RWPE1 (cell line): Measurements from ENCODE around the gene PDE4D.

Source experiments
- CTCF ChIA-PET: fragments of 350-600 bp; sonication (Branson Sonifier 250); formaldehyde crosslinking; extraction: SDS; loops from one replicate; lab custom pipeline; 2021; lab: Yijun Ruan, JAX
- POLR2A ChIA-PET: fragments of 400-600 bp; formaldehyde crosslinking; extraction: SDS; loops from one replicate; lab custom pipeline; 2020; ENCODE audit warnings: antibody characterized with exemption; ENCODE audit not compliant: low non-redundant PET; lab: Yijun Ruan, JAX
- DNase-seq: peaks from one replicate; pipeline ENCODE4 v3.0.0; 2012; ENCODE audit warnings: low spot score
- H3K27ac ChIP-seq: fragments of 450-650 bp; 2 replicates; pipeline ENCODE4 v1.5.1; 2017
- TF ChIP-seq, protein P1 (sequence below): fragments of 450-650 bp; conservative IDR thresholded peaks from 2 replicates; pipeline ENCODE4 v1.5.1; 2017; ENCODE audit warnings: low read depth, mild to moderate bottlenecking

The PDE4D gene

DNA sequence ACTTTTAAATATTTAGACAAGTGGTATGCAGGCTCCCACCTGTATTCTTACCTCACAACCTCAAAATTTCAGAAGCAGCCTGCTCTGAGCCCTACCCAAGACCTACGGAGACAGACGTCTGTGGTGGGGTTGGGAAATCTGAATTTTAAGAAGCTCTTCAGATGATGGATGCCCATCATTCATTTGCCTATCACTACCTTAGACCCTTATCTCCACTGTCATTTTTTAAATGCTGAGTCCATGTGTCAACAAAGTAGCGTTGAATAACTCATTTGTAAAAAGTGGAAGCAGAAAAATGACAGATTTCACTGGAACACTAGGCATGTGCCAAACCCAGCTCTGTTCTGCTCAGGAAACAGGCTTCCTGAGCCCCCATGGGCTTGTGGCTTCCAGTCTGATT is 85.7 kb downstream of the PDE4D start:
- CTCF ChIA-PET: interaction anchor here (0.8 to 1.5 kb wide), 2 partner anchors 8 to 302 kb away, joined by 3 to 4 read pairs; no protein-coding TSS in a partner anchor
- H3K27ac ChIP-seq: no peak overlapping the region
- POLR2A ChIA-PET: no interaction called here
- no peak for DNase-seq
- TF ChIP-seq, protein P1, sequence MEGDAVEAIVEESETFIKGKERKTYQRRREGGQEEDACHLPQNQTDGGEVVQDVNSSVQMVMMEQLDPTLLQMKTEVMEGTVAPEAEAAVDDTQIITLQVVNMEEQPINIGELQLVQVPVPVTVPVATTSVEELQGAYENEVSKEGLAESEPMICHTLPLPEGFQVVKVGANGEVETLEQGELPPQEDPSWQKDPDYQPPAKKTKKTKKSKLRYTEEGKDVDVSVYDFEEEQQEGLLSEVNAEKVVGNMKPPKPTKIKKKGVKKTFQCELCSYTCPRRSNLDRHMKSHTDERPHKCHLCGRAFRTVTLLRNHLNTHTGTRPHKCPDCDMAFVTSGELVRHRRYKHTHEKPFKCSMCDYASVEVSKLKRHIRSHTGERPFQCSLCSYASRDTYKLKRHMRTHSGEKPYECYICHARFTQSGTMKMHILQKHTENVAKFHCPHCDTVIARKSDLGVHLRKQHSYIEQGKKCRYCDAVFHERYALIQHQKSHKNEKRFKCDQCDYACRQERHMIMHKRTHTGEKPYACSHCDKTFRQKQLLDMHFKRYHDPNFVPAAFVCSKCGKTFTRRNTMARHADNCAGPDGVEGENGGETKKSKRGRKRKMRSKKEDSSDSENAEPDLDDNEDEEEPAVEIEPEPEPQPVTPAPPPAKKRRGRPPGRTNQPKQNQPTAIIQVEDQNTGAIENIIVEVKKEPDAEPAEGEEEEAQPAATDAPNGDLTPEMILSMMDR: no peak

- DNase-seq: no peak
- H3K27ac ChIP-seq: no peak overlapping the region
- TF ChIP-seq, protein P1: peak; percentile 29; the same call in 1 of the 2 replicates
- ChIA-PET POLR2A (no interaction called here), CTCF (interaction anchor here (0.6 to 2.8 kb wide), 14 partner anchors 8 to 1659 kb away, joined by 3 to 24 read pairs (median 4); no protein-coding TSS in a partner anchor)
Measured at GRCh38 chr5:59800347-59800893, 93.1 kb downstream of the PDE4D start.

DNA sequence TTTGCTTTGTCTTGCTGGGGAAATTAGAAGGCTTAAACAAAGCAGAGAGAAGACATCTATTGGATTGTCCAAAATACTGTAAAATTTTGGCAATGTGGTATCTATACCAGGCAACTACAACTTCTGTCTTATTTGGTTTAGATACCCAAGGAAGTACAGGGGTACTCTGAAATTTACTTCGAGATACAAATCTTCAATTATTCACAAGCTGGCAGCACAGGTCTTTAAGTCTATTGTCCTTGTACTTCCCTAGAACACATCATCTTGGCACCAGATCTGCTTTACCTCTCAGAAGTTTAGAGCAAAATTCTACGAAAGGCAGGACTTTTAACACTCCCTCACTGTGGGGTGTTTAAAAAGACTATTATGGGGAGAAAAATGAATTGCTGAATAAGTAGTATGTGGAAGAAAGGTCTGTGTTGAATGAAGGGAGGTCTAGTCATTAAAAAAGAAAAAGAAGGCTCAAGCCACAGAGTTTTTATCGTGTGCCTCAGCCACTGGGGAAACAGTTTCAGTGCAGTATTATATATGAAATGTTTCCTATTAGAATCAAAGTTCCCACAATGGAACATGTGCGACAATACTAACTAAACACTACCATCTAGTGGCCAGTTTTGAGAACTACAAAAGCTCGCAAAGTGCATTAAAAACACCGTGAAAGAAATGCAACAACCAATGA is 93.7 kb downstream of the PDE4D start:
- TF ChIP-seq, protein P1: peak; percentile 79
- DNase-seq: peak; percentile 54
- no peak overlapping the region for H3K27ac ChIP-seq
- CTCF ChIA-PET: interaction anchor here (0.6 to 2.8 kb wide), 14 partner anchors 8 to 1652 kb away, joined by 3 to 24 read pairs (median 4); no protein-coding TSS in a partner anchor
- POLR2A ChIA-PET: no interaction called here

- peak; percentile 48 for DNase-seq
- TF ChIP-seq, protein P1: no peak
- ChIA-PET CTCF (interaction anchor here (0.6 to 2.8 kb wide), 3 partner anchors 34 to 616 kb away, joined by 3 to 24 read pairs (median 4); no protein-coding TSS in a partner anchor), POLR2A (no interaction called here)
- no peak overlapping the region for H3K27ac ChIP-seq
Measured at GRCh38 chr5:59798862-59799667, 94.5 kb downstream of the PDE4D start.

DNA sequence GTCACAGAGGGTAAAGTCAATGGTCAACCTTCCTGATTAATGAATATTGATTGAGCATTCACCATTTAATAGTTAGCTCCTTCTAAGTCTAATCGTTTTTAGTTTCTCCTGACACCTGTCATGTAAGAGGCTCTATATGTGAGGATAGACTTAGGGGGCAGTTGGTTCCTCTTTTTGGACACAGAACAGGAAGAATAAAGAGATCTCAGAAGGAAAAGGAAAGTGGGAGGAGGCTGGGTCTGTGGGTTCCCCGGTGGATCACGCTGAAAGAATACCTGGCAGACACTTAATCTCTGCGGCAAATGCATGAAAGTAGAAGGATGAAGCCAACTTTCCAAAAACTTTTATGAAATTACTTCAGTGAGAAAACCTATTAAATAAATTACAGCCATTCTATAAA is 98.4 kb downstream of the PDE4D start:
- ChIA-PET POLR2A (no interaction called here), CTCF (interaction anchor here (0.6 kb wide), 1 partner anchor 256 kb away, joined by 3 read pairs; no protein-coding TSS in a partner anchor)
- H3K27ac ChIP-seq: no peak overlapping the region
- DNase-seq: no peak
- TF ChIP-seq, protein P1: no peak
